ENCODE measurements around the gene AQP6.

The AQP6 gene

DNA sequence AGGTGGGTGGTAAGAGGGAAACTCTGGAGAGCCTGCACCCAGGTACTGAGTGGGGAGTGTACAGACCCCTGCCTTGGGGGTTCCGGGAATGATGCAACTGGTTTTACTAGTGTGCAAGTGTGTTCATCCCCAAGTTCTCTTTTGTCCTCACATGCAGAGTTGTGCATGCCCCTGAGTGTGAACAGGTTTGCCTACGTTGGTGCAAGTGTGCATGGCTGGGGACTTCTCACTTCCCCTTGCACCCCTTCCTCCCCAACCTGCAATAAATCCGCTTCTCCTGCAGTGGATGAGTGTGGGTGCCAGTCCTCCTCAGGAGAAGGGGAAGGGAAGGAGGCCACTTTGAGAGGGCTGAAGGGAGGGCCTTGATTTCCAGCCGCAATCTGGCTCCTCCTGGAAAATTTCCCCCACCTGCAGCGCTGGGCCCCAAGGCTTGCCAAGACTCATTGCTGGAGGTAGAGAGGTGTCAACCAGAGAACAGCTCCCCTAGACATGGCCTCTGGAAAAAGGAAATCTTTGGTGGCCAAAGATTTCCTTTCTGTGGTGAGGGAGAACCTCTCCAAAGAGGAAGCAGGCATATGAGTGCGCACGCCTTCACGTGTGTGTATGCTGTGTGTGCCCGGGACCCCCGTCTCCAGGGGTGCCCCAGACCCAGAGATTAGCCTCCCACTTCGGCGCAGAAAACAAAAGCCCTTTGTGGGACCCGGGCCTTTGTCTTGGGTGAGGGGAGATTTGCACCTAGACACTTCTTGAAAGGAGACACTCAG, 16.7 kb upstream of the AQP6 start:
- DNase-seq (ENCODE audit: extremely low read depth, low read depth): no peak
- H3K4me3 ChIP-seq (replicated peaks; ENCODE audit: low read depth, low read length): no peak overlapping the region
- TF ChIP-seq, protein P1, sequence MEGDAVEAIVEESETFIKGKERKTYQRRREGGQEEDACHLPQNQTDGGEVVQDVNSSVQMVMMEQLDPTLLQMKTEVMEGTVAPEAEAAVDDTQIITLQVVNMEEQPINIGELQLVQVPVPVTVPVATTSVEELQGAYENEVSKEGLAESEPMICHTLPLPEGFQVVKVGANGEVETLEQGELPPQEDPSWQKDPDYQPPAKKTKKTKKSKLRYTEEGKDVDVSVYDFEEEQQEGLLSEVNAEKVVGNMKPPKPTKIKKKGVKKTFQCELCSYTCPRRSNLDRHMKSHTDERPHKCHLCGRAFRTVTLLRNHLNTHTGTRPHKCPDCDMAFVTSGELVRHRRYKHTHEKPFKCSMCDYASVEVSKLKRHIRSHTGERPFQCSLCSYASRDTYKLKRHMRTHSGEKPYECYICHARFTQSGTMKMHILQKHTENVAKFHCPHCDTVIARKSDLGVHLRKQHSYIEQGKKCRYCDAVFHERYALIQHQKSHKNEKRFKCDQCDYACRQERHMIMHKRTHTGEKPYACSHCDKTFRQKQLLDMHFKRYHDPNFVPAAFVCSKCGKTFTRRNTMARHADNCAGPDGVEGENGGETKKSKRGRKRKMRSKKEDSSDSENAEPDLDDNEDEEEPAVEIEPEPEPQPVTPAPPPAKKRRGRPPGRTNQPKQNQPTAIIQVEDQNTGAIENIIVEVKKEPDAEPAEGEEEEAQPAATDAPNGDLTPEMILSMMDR (IDR thresholded peaks at IDR 0.05; ENCODE audit: low read depth, low read length, missing control alignments): no peak

DNA sequence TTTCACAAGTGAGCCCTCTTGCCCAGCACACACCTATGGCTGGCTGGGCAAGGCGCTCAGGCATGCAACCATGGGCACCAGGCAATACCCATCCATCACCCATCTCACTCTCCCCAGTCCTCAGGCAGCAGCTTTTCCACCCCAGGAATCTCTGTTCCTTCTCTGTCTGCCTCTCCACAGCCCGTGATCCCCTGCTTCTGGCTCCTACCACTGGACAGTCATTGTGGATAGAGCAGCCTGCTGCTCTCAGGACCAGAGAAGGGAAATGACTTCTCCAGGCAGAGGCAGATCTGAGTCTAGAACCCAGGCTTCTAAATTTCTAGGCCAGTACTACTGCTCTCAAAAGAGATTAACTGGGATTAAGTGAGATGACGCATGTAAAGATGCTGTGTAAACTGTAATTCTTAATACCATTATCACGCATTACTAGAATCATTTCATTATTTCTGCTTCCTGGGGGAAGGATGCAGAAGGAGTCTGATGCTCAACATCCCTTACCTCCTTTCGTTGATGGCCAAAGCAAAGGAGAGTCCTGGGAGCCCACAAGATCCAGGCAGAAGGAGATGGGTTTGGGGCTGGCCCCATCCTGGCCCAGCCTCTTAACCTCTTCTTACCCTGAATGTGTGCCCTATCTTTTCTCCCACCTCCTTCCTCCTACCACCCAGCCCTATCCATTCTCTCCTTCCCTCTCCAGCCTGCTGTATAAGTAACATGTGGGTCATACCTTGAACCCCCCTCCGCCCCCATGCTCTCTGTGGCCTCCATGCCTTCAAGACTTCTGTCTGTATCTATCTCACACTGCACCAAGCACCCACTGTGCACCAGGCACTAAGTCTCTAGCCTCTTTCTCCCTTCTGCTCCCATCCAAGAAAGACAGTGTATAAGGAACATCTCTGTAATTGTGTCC, 15.8 kb upstream of the AQP6 start:
- H3K4me3 ChIP-seq (replicated peaks; ENCODE audit: low read depth, low read length): no peak overlapping the region
- TF ChIP-seq, protein P1 (IDR thresholded peaks at IDR 0.05; ENCODE audit: low read depth, low read length, missing control alignments): no peak
- DNase-seq (ENCODE audit: extremely low read depth, low read depth): no peak

DNA sequence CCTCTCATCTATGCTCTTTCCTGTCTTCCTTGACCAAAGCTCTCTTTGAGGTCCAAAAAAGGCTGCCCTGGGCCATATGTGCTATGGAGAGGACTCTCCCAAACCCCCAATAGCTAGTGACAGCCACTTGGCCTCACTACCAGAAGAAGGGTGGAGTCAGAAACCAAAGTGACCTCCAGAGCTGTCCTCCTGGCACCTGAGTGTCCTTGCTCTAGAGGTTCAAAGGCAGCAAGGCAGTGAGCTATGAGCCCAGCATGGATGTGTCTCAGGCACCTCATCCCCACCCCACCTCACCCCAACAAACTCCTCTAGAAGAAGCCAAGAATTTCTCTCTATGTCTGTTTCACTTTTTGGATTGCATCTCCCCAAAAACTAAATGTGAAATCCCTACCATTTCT, 15.2 kb upstream of the AQP6 start:
- DNase-seq (ENCODE audit: extremely low read depth, low read depth): no peak
- H3K4me3 ChIP-seq (replicated peaks; ENCODE audit: low read depth, low read length): no peak overlapping the region
- TF ChIP-seq, protein P1 (IDR thresholded peaks at IDR 0.05; ENCODE audit: low read depth, low read length, missing control alignments): no peak

- DNase-seq (ENCODE audit: extremely low read depth, low read depth): no peak
- no peak overlapping the region for H3K4me3 ChIP-seq (replicated peaks; ENCODE audit: low read depth, low read length)
These were observed 12.9 kb upstream of the AQP6 start for GRCh38 chr12:49959685-49960473.

GRCh38 chr12:49960474-49961110, 12.2 kb upstream of the AQP6 start:
- H3K4me3 ChIP-seq (replicated peaks; ENCODE audit: low read depth, low read length): no peak overlapping the region
- TF ChIP-seq, protein P1 (IDR thresholded peaks at IDR 0.05; ENCODE audit: low read depth, low read length, missing control alignments): no peak
- no peak for DNase-seq (ENCODE audit: extremely low read depth, low read depth)

More at GRCh38 chr12:49959685-49960473, 12.9 kb upstream of the AQP6 start:
- TF ChIP-seq, protein P1 (IDR thresholded peaks at IDR 0.05; ENCODE audit: low read depth, low read length, missing control alignments): no peak

Data from HFF-Myc (cell line).